GM12878 (cell line): ENCODE results near the gene MEAK7. TPM values are rescaled to one million over a fixed set of nuclear protein-coding genes. Genes with fewer than 3 reads are reported as not detected.

ENCODE experiments used
- ATAC-seq: fragments of 200-7000 bp; cut with Tn5 transposase; 3 replicates; pipeline ENCODE4 v1.9.1; 2020; ENCODE audit warnings: mild to moderate bottlenecking, moderate library complexity
- BruUV-seq: library from RNA; stranded (reverse); fragments of 400-500 nt; replicated peaks from 2 replicates; lab custom pipeline; 2021; lab: Mats Ljungman, UMichigan
- CTCF ChIA-PET: fragments of 300-600 bp; sonication (Branson Sonifier 250); formaldehyde crosslinking; extraction: SDS; loops from one replicate; lab custom pipeline; 2021; ENCODE audit warnings: inconsistent platforms; lab: Yijun Ruan, JAX
- POLR2A ChIA-PET: fragments of 350-600 bp; formaldehyde crosslinking; extraction: SDS; loops from one replicate; lab custom pipeline; 2021; ENCODE audit warnings: inconsistent platforms; lab: Charles Lee
- RAD21 ChIA-PET: fragments of 300-600 bp; sonication (Branson Sonifier 250); formaldehyde crosslinking; loops from one replicate; lab custom pipeline; 2023; ENCODE audit warnings: antibody characterized with exemption; ENCODE audit not compliant: unreplicated experiment; lab: Charles Lee
- SMC1A ChIA-PET: fragments of 300-600 bp; sonication (Branson Sonifier 250); formaldehyde crosslinking; loops from one replicate; lab custom pipeline; 2023; ENCODE audit not compliant: unreplicated experiment, uncharacterized antibody; lab: Charles Lee
- DNase-seq: peaks from one replicate; pipeline ENCODE4 v3.0.0-alpha.2; 2011; ENCODE audit warnings: low read depth, low spot score
- FAIRE-seq: peaks from 3 replicates; lab custom pipeline; 2011; peaks lifted over from hg19 to GRCh38; lab: Jason Lieb, UNC
- H2AFZ ChIP-seq: 2 replicates; pipeline ENCODE4 v1.6.0; 2011; ENCODE audit warnings: low read depth, low read length, control low read depth; ENCODE audit not compliant: control insufficient read depth
- H3K27ac ChIP-seq: 2 replicates; pipeline ENCODE4 v1.5.1; 2011; ENCODE audit warnings: control low read depth; ENCODE audit not compliant: control insufficient read depth, insufficient read depth
- H3K27me3 ChIP-seq, 2 experiments: replicated peaks in 1 of 2; 2 replicates each; pipeline versions ENCODE4 v1.6.0 to v1.6.1; 2011; ENCODE audit warnings: low read length in 1 of 2; ENCODE audit not compliant: control insufficient read depth in 2 of 2, insufficient read depth in 2 of 2
- H3K36me3 ChIP-seq, 2 experiments: 2 replicates each; pipeline ENCODE4 v1.5.1; 2011; ENCODE audit warnings: low read length in 1 of 2; ENCODE audit not compliant: control insufficient read depth in 2 of 2, insufficient read depth in 2 of 2
- H3K4me1 ChIP-seq: 2 replicates; pipeline ENCODE4 v1.6.1; 2011; ENCODE audit warnings: mild to moderate bottlenecking, low read length, moderate library complexity, mixed read lengths; ENCODE audit not compliant: control insufficient read depth, insufficient read depth
- H3K4me2 ChIP-seq: 2 replicates; pipeline ENCODE4 v1.6.0; 2011; ENCODE audit warnings: control low read depth; ENCODE audit not compliant: control insufficient read depth, insufficient read depth
- H3K4me3 ChIP-seq: fragments of 200-600 bp; sonication (generic); 2 replicates; pipeline ENCODE4 v1.5.1; 2016
- H3K79me2 ChIP-seq: 2 replicates; pipeline ENCODE4 v1.6.0; 2011; ENCODE audit warnings: low read length; ENCODE audit not compliant: control insufficient read depth, insufficient read depth
- H3K9ac ChIP-seq: 2 replicates; pipeline ENCODE4 v1.8.0; 2011; ENCODE audit warnings: low read length, control low read depth, mixed read lengths; ENCODE audit not compliant: control insufficient read depth, insufficient read depth
- H3K9me3 ChIP-seq: replicated peaks from 3 replicates; pipeline ENCODE4 v1.5.1; 2011; ENCODE audit warnings: mild to moderate bottlenecking, low read length; ENCODE audit not compliant: control insufficient read depth, insufficient read depth
- H4K20me1 ChIP-seq: 2 replicates; pipeline ENCODE4 v1.6.0; 2011; ENCODE audit not compliant: control insufficient read depth, insufficient read depth
- EED ChIP-seq: sonication (generic); IDR thresholded peaks from 2 replicates; pipeline ENCODE4 v1.6.1; 2016; ENCODE audit warnings: antibody characterized with exemption, low read depth
- EGR1 ChIP-seq, 2 experiments: IDR thresholded peaks; 1 replicate in 1 of 2; 2 replicates in 1 of 2; pipeline ENCODE4 v1.6.1; 2011 to 2012; ENCODE audit warnings: low read depth in 2 of 2, low read length in 2 of 2, borderline replicate concordance in 1 of 2, mild to moderate bottlenecking in 1 of 2, moderate library complexity in 1 of 2
- ESRRA ChIP-seq: IDR thresholded peaks from 2 replicates; pipeline ENCODE4 v1.6.1; 2012; ENCODE audit warnings: mild to moderate bottlenecking, low read length, improper control_type of control experiment
- IRF4 ChIP-seq: IDR thresholded peaks from 2 replicates; pipeline ENCODE4 v1.6.1; 2011; ENCODE audit warnings: low read depth, low read length
- NRF1 ChIP-seq: conservative IDR thresholded peaks from 2 replicates; pipeline ENCODE4 v1.6.1; 2011; ENCODE audit warnings: mild to moderate bottlenecking, low read depth, low read length, improper control_type of control experiment
- POU2F2 ChIP-seq: IDR thresholded peaks from 3 replicates; pipeline ENCODE4 v1.6.1; 2011; ENCODE audit warnings: low read depth, mild to moderate bottlenecking, low read length, borderline replicate concordance
- SMAD1 ChIP-seq: fragments of 450-650 bp; IDR thresholded peaks from 2 replicates; pipeline ENCODE4 v1.6.1; 2018; ENCODE audit warnings: mild to moderate bottlenecking, low read depth; ENCODE audit not compliant: partially characterized antibody
- SUZ12 ChIP-seq: fragments of 200-600 bp; sonication (generic); IDR thresholded peaks from one replicate; pipeline ENCODE4 v1.6.1; 2018; ENCODE audit warnings: antibody characterized with exemption, mild to moderate bottlenecking; ENCODE audit not compliant: unreplicated experiment
- TBL1XR1 ChIP-seq: IDR thresholded peaks from 2 replicates; pipeline ENCODE4 v1.6.1; 2012; ENCODE audit warnings: low read depth, low read length, improper control_type of control experiment
- TCF7 ChIP-seq: IDR thresholded peaks from 2 replicates; pipeline ENCODE4 v1.6.1; 2014; ENCODE audit warnings: antibody characterized with exemption, borderline replicate concordance
- ZBTB33 ChIP-seq: fragments of 450-650 bp; IDR thresholded peaks from 2 replicates; pipeline ENCODE4 v1.6.1; 2017; ENCODE audit warnings: mild to moderate bottlenecking
- ZNF207 ChIP-seq: fragments of 450-650 bp; IDR thresholded peaks from 2 replicates; pipeline ENCODE4 v1.6.1; 2014; ENCODE audit warnings: antibody characterized with exemption, mild to moderate bottlenecking, borderline replicate concordance
- ZSCAN29 ChIP-seq: fragments of 450-650 bp; IDR thresholded peaks from 2 replicates; pipeline ENCODE4 v1.6.1; 2017; ENCODE audit warnings: mild to moderate bottlenecking, moderate library complexity
- WGBS: methylation state at CpG from one replicate; pipeline ENCODE4 v1.1.6; 2016; ENCODE audit warnings: low lambda C conversion rate; ENCODE audit not compliant: insufficient replicate concordance, insufficient coverage; ENCODE audit errors: missing lambda C conversion rate; 5-methylcytosine and 5-hydroxymethylcytosine counted together
- in situ Hi-C: fragments of 300-500 bp; cut with MboI; formaldehyde crosslinking; loops from 9 replicates; pipeline ENCODE4 v1.14.3; 2018; ENCODE audit warnings: mixed read lengths
- intact Hi-C: fragments of 100-400 bp; cut with micrococcal nuclease; formaldehyde crosslinking; loops from one replicate; pipeline ENCODE4 v1.14.2; 2022; ENCODE audit not compliant: unreplicated experiment
- polyA plus RNA-seq, 11 experiments: library from polyadenylated mRNA; depleted of rRNA in 4 of 11; unstranded in 6 of 11; stranded (reverse) in 5 of 11; fragments of >200 nt; fragmentation: Nextera tagmentation in 4 of 11; fragmentation: Illumina TruSeq in 1 of 11; extraction: Ambion mirVana in 4 of 11; extraction: Trizol in 1 of 11; gene quantifications; 1 replicate in 1 of 11; 2 replicates in 10 of 11; pipeline versions ENCODE4 v1.2.1 to v1.2.3, GENCODE V29; 2011 to 2016; ENCODE audit warnings: inconsistent platforms in 2 of 11, missing spikeins in 2 of 11, low read depth in 1 of 11
- total RNA-seq, 4 experiments: library from RNA; depleted of rRNA in 3 of 4; stranded (reverse); fragments of >200 nt in 3 of 4; fragmentation: Illumina TruSeq in 1 of 4; extraction: Trizol in 1 of 4; gene quantifications; 2 replicates each; pipeline versions ENCODE4 v1.2.1 to v1.2.3, GENCODE V29; 2013 to 2021
- TF ChIP-seq, protein P1 (sequence below): fragments of 450-650 bp; IDR thresholded peaks from 2 replicates; pipeline ENCODE4 v1.6.1; 2017; ENCODE audit warnings: mild to moderate bottlenecking, moderate library complexity
- TF ChIP-seq, protein P2 (sequence below): IDR thresholded peaks from 2 replicates; pipeline ENCODE4 v1.6.1; 2012; ENCODE audit warnings: low read depth, low read length, improper control_type of control experiment
- TF ChIP-seq, protein P3 (sequence below): fragments of 150-350 bp; IDR thresholded peaks from 2 replicates; pipeline ENCODE4 v1.6.1; 2014; ENCODE audit warnings: mild to moderate bottlenecking, low read depth, low read length

Gene MEAK7
- total and polyA plus RNA-seq, 10 of the 15 experiments (the other 5 are each of a cell fraction or from before 2014, with no cell fraction given) = 1.4 to 11.9 (median 6.4) TPM

DNA sequence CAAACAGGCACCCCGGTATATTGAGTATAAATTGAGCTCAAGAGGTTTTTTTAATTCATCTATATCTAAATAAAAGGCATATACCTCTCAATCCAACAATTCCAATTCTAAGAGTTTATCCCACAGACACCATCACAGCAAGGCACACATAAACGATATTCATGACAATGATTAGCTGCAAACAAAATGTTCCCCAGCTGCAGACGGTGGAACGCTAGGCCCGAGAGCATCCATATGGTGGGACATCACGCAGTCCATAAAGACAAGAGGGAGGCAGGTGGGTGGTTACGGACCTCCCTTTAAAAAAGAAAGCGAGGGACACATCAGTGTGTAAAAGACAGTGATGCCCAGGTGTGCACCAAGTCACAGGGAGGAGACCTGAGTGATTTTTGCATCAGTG lies 28.1 kb downstream of the MEAK7 start:
- POLR2A ChIA-PET = no interaction called here
- FAIRE-seq (no peak), DNase-seq (no peak), ATAC-seq (no peak)
- Histone ChIP-seq H3K79me2 (no peaks in the 10 kb centered on the region), H3K4me2 (no peak overlapping the region), H3K4me1 (no peaks in the 10 kb centered on the region), H3K36me3 (no peaks in the 10 kb centered on the region; a peak in 1 of 4 replicates), H3K9ac (no peak overlapping the region), H3K27ac (no peak overlapping the region), H2AFZ (no peak overlapping the region), H3K9me3 (peaks cover 1% of the 10 kb centered on the region; the same call in 1 of the 3 replicates), H3K4me3 (no peak overlapping the region), H3K27me3 (no peaks in the 10 kb centered on the region), H4K20me1 (no peaks in the 10 kb centered on the region)
- in situ Hi-C loops = no loop called here
- intact Hi-C loops = no loop called here
- RAD21 ChIA-PET = no interaction called here
- WGBS = 92% methylated on average over 8 of the region's 8 CpGs
- BruUV-seq = no TSS peak
- CTCF ChIA-PET = interaction anchor here (0.5 kb wide), 1 partner anchor 37 kb away, joined by 3 read pairs; no protein-coding TSS in a partner anchor
- SMC1A ChIA-PET = no interaction called here
- no peak for TF ChIP-seq EGR1 (IDR thresholded peaks at IDR 0.05; ENCODE audit: borderline replicate concordance in 1 of 2, low read depth in 2 of 2, low read length in 2 of 2)
- TF ChIP-seq NRF1 = no peak
- TF ChIP-seq ZSCAN29 = no peak
- no peak for TF ChIP-seq POU2F2
- TF ChIP-seq, protein P1, sequence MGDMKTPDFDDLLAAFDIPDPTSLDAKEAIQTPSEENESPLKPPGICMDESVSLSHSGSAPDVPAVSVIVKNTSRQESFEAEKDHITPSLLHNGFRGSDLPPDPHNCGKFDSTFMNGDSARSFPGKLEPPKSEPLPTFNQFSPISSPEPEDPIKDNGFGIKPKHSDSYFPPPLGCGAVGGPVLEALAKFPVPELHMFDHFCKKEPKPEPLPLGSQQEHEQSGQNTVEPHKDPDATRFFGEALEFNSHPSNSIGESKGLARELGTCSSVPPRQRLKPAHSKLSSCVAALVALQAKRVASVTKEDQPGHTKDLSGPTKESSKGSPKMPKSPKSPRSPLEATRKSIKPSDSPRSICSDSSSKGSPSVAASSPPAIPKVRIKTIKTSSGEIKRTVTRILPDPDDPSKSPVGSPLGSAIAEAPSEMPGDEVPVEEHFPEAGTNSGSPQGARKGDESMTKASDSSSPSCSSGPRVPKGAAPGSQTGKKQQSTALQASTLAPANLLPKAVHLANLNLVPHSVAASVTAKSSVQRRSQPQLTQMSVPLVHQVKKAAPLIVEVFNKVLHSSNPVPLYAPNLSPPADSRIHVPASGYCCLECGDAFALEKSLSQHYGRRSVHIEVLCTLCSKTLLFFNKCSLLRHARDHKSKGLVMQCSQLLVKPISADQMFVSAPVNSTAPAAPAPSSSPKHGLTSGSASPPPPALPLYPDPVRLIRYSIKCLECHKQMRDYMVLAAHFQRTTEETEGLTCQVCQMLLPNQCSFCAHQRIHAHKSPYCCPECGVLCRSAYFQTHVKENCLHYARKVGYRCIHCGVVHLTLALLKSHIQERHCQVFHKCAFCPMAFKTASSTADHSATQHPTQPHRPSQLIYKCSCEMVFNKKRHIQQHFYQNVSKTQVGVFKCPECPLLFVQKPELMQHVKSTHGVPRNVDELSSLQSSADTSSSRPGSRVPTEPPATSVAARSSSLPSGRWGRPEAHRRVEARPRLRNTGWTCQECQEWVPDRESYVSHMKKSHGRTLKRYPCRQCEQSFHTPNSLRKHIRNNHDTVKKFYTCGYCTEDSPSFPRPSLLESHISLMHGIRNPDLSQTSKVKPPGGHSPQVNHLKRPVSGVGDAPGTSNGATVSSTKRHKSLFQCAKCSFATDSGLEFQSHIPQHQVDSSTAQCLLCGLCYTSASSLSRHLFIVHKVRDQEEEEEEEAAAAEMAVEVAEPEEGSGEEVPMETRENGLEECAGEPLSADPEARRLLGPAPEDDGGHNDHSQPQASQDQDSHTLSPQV = no peak
- TF ChIP-seq ZBTB33 = no peak
- no peak for TF ChIP-seq EED
- no peak for TF ChIP-seq SMAD1
- no peak for TF ChIP-seq SUZ12
- no peak for TF ChIP-seq TCF7
- TF ChIP-seq, protein P2, sequence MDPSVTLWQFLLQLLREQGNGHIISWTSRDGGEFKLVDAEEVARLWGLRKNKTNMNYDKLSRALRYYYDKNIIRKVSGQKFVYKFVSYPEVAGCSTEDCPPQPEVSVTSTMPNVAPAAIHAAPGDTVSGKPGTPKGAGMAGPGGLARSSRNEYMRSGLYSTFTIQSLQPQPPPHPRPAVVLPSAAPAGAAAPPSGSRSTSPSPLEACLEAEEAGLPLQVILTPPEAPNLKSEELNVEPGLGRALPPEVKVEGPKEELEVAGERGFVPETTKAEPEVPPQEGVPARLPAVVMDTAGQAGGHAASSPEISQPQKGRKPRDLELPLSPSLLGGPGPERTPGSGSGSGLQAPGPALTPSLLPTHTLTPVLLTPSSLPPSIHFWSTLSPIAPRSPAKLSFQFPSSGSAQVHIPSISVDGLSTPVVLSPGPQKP = no peak
- no peak for TF ChIP-seq IRF4
- TF ChIP-seq ZNF207 = no peak
- no peak for TF ChIP-seq ESRRA
- TF ChIP-seq TBL1XR1 = no peak
- TF ChIP-seq, protein P3, sequence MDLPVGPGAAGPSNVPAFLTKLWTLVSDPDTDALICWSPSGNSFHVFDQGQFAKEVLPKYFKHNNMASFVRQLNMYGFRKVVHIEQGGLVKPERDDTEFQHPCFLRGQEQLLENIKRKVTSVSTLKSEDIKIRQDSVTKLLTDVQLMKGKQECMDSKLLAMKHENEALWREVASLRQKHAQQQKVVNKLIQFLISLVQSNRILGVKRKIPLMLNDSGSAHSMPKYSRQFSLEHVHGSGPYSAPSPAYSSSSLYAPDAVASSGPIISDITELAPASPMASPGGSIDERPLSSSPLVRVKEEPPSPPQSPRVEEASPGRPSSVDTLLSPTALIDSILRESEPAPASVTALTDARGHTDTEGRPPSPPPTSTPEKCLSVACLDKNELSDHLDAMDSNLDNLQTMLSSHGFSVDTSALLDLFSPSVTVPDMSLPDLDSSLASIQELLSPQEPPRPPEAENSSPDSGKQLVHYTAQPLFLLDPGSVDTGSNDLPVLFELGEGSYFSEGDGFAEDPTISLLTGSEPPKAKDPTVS = no peak
